ENCODE data around the gene CRABP1.

GRCh38 chr15:78360367-78360801, 20.2 kb downstream of the CRABP1 start:
- TF ChIP-seq EZH2 (IDR thresholded peaks at IDR 0.05; ENCODE audit: insufficient read depth, low read length) = no peak
- no peak for TF ChIP-seq CTCF (IDR thresholded peaks at IDR 0.05; ENCODE audit: insufficient read depth, low read depth, low read length)
